ENCODE measurements around the gene SLC9A8. TPM values are rescaled to one million over a fixed set of nuclear protein-coding genes. Genes with fewer than 3 reads are reported as not detected.

SLC9A8 gene
- total RNA-seq, 1 donor from 2014 or later: 3.1 TPM

DNA sequence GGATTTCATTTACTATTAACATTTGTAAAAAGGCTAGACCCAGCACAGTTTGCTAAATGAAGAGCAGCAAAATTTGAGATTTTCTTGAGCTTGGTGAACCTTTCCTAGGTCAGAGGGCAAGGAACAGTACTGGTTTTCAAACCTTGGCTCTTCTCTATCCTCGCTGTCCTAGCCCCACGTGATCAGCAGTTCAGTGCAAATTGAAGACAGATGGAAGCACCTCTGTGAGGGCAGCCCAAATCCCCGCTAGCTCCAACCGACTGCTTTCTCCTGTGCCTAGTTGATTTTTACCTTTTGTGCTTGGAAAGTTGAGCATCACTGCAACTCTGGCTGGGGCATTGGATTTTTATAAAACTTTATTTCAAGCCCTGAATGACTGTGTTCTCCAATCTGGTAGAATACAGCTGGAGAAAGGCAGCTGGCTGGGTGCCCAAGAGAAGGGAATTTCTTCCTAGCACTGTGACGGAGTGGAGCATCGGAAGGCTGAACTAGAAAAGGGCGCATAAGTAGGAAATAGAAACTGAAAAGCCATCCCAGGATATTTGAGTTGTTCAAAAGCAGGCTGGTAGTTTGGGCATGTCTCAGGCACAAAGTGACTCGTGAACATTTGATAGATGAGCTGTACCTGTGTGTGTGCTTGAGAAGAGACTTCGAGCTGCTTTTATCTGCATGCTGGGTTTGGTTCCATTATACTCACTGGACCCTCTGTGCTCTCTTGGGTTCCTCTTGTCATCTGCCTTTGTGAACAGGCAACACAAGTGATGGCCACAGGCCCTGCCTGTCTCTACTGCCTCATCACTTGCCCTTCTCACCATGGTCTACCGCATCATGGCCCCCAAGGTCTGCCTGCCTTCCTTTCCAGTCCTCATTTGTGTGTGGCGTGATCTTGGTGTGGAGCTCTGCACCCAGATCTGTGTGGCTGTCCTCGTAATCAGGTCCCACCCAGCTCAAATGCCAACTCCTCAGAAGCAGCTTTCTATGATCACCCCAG is 125.8 kb downstream of the SLC9A8 start:
- Histone ChIP-seq H3K9me3 (ENCODE audit: control insufficient read depth in 3 of 3, low read length in 3 of 3) (no peaks in the 10 kb centered on the region), H3K9ac (ENCODE audit: low read depth in 1 of 3, low read length in 3 of 3) (peak overlapping the region; percentile 93 to 100 (median 99)), H3K4me1 (ENCODE audit: control insufficient read depth in 3 of 3, insufficient read depth in 3 of 3, low read length in 3 of 3) (peaks cover 47 to 52% (median 48%) of the 10 kb centered on the region in 3 donors), H3K27ac (ENCODE audit: low read depth, low read length) (peak overlapping the region; percentile 98), H3K36me3 (ENCODE audit: control insufficient read depth in 3 of 3, insufficient read depth in 3 of 3, low read length in 3 of 3) (peaks cover 17 to 21% (median 20%) of the 10 kb centered on the region in 3 donors), H3K4me3 (ENCODE audit: low read length in 3 of 3) (peak overlapping the region; percentile 76 to 90 (median 81)), H3K27me3 (ENCODE audit: control insufficient read depth in 3 of 3, insufficient read depth in 3 of 3, low read length in 3 of 3) (no peaks in the 10 kb centered on the region)

DNA sequence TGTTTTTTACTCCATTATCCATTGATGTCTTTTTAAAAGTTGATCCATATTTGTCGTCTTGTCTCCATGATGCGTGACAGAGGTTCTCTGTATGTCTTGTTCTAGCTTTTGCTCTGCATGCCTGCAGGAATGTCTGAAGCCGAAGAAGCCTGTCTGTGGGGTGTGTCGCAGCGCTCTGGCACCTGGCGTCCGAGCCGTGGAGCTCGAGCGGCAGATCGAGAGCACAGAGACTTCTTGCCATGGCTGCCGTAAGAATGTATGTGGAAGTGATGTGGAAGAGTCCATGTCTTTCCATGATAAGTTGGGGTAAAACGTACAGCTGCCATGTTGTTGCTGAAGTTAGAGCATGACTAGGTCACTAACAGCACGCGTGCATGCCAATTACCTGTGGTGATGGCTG is 128.8 kb downstream of the SLC9A8 start:
- Histone ChIP-seq H3K27me3 (ENCODE audit: control insufficient read depth in 3 of 3, insufficient read depth in 3 of 3, low read length in 3 of 3) (no peaks in the 10 kb centered on the region), H3K27ac (ENCODE audit: low read depth, low read length) (no peak overlapping the region), H3K4me1 (ENCODE audit: control insufficient read depth in 3 of 3, insufficient read depth in 3 of 3, low read length in 3 of 3) (peaks cover 42 to 53% (median 49%) of the 10 kb centered on the region in 3 donors), H3K9me3 (ENCODE audit: control insufficient read depth in 3 of 3, low read length in 3 of 3) (no peaks in the 10 kb centered on the region), H3K36me3 (ENCODE audit: control insufficient read depth in 3 of 3, insufficient read depth in 3 of 3, low read length in 3 of 3) (peaks cover 33 to 39% (median 38%) of the 10 kb centered on the region in 3 donors), H3K4me3 (ENCODE audit: low read length in 3 of 3) (no peak overlapping the region), H3K9ac (ENCODE audit: low read depth in 1 of 3, low read length in 3 of 3) (no peak overlapping the region)

Small RNAs within 50 kb of the gene (small RNA-seq; reads per million reads assigned to genes)
- not detected for gene RF00017
- gene RF00019: not detected
- not detected for gene RNU6-919P

Other genes with a start within 250 kb of the SLC9A8 start
- gene PTGIS, start 244.7 kb upstream of the SLC9A8 start, total RNA-seq: 25.6 TPM
- gene B4GALT5, start 99.0 kb upstream of the SLC9A8 start, total RNA-seq: 14.6 TPM
- 1.0 TPM for gene SPATA2, start 102.7 kb downstream of the SLC9A8 start, total RNA-seq
- 35.0 TPM for gene RNF114, start 123.6 kb downstream of the SLC9A8 start, total RNA-seq
- gene SNAI1, start 170.2 kb downstream of the SLC9A8 start, total RNA-seq: 0.52 TPM